DND-41 (cell line): ENCODE data around the gene KRTAP4-9.
"Not testable (repeated sequence)": the region's sequence is repeated elsewhere in the genome, so short reads cannot be mapped to it uniquely, and the experiment has no call there.

Experiments used
- ATAC-seq: fragments of 200-7000 bp; cut with Tn5 transposase; 3 replicates; pipeline ENCODE4 v1.9.1; 2021; ENCODE audit warnings: low read depth; ENCODE audit not compliant: insufficient read depth
- DNase-seq: peaks from one replicate; pipeline ENCODE4 v3.0.0-alpha.2; 2020
- H2AFZ ChIP-seq: 2 replicates; pipeline ENCODE4 v1.6.0; 2012; ENCODE audit warnings: low read depth, low read length
- H3K27ac ChIP-seq: 2 replicates; pipeline ENCODE4 v1.5.1; 2012; ENCODE audit warnings: low read length, inconsistent platforms
- H3K27me3 ChIP-seq: fragments of 200-600 bp; sonication (generic); 2 replicates; pipeline ENCODE4 v1.6.0; 2012; ENCODE audit warnings: low read length, mild to moderate bottlenecking, inconsistent platforms; ENCODE audit not compliant: insufficient read depth, poor library complexity
- H3K36me3 ChIP-seq: 2 replicates; pipeline ENCODE4 v1.5.1; 2012; ENCODE audit warnings: low read length, inconsistent platforms; ENCODE audit not compliant: insufficient read depth
- H3K4me1 ChIP-seq: 2 replicates; pipeline ENCODE4 v1.5.1; 2012; ENCODE audit warnings: mild to moderate bottlenecking, low read length; ENCODE audit not compliant: insufficient read depth
- H3K4me2 ChIP-seq: 2 replicates; pipeline ENCODE4 v1.6.0; 2012; ENCODE audit warnings: mild to moderate bottlenecking, moderate library complexity, low read length, inconsistent platforms; ENCODE audit not compliant: insufficient read depth
- H3K4me3 ChIP-seq, 2 experiments: fragments of 200-600 bp in 1 of 2; shearing (Covaris generic) in 1 of 2; 2 replicates each; pipeline ENCODE4 v1.5.1; 2012 to 2016; ENCODE audit warnings: inconsistent platforms in 2 of 2, low read length in 2 of 2, mild to moderate bottlenecking in 2 of 2, low read depth in 1 of 2, moderate library complexity in 1 of 2
- H3K79me2 ChIP-seq: 2 replicates; pipeline ENCODE4 v1.6.0; 2012; ENCODE audit warnings: low read length, inconsistent platforms; ENCODE audit not compliant: insufficient read depth
- H3K9ac ChIP-seq: 2 replicates; pipeline ENCODE4 v1.6.0; 2012; ENCODE audit warnings: low read depth, mild to moderate bottlenecking, inconsistent platforms, low read length, moderate library complexity
- H3K9me3 ChIP-seq: 2 replicates; pipeline ENCODE4 v1.5.1; 2012; ENCODE audit warnings: low read length, moderate library complexity, mild to moderate bottlenecking, inconsistent platforms; ENCODE audit not compliant: insufficient read depth, severe bottlenecking
- H4K20me1 ChIP-seq: 2 replicates; pipeline ENCODE4 v1.6.0; 2012; ENCODE audit warnings: low read length; ENCODE audit not compliant: insufficient read depth
- EZH2 ChIP-seq: IDR thresholded peaks from 3 replicates; pipeline ENCODE4 v1.6.1; 2012; ENCODE audit warnings: borderline replicate concordance, low read depth, mild to moderate bottlenecking, moderate library complexity, low read length, inconsistent platforms; ENCODE audit not compliant: severe bottlenecking
- TF ChIP-seq, protein P1 (sequence below): IDR thresholded peaks from 2 replicates; pipeline ENCODE4 v1.5.1; 2012; ENCODE audit warnings: borderline replicate concordance, low read length, moderate library complexity, mild to moderate bottlenecking; ENCODE audit not compliant: poor library complexity, severe bottlenecking; ENCODE audit errors: extremely low read depth

Gene KRTAP4-9

DNA sequence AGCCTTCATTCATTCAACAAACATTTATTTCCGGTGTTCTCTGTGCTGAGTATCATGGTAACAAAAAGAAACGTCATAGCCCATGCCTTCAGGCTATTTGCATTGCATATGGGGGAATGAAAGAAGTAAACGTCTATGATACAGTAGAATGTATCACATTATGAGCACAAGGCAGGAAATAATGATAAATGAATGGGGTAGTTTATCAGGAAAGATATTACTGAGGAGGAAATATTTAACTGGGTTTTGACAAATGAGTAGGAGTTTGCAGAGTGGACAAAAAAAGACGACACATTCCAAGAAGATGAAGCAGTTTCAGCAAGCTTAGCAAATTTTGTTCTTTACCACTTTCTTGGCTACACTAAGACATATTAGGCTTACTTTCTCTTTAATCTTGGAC, 22.6 kb upstream of the KRTAP4-9 start:
- H3K27me3 ChIP-seq, result no peaks in the 10 kb centered on the region
- H3K9ac ChIP-seq, result no peak overlapping the region
- no peaks in the 10 kb centered on the region for H3K79me2 ChIP-seq
- no peaks in the 10 kb centered on the region for H3K4me1 ChIP-seq
- H3K4me2 ChIP-seq, result no peak overlapping the region
- no peak overlapping the region for H3K4me3 ChIP-seq
- no peak overlapping the region for H3K27ac ChIP-seq
- H2AFZ ChIP-seq, result no peak overlapping the region
- no peaks in the 10 kb centered on the region for H4K20me1 ChIP-seq
- TF ChIP-seq, protein P1, sequence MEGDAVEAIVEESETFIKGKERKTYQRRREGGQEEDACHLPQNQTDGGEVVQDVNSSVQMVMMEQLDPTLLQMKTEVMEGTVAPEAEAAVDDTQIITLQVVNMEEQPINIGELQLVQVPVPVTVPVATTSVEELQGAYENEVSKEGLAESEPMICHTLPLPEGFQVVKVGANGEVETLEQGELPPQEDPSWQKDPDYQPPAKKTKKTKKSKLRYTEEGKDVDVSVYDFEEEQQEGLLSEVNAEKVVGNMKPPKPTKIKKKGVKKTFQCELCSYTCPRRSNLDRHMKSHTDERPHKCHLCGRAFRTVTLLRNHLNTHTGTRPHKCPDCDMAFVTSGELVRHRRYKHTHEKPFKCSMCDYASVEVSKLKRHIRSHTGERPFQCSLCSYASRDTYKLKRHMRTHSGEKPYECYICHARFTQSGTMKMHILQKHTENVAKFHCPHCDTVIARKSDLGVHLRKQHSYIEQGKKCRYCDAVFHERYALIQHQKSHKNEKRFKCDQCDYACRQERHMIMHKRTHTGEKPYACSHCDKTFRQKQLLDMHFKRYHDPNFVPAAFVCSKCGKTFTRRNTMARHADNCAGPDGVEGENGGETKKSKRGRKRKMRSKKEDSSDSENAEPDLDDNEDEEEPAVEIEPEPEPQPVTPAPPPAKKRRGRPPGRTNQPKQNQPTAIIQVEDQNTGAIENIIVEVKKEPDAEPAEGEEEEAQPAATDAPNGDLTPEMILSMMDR, result no peak
- no peak for TF ChIP-seq EZH2
- no peaks in the 10 kb centered on the region for H3K9me3 ChIP-seq
- DNase-seq (no peak), ATAC-seq (no peak)
- H3K36me3 ChIP-seq, result no peaks in the 10 kb centered on the region

DNA sequence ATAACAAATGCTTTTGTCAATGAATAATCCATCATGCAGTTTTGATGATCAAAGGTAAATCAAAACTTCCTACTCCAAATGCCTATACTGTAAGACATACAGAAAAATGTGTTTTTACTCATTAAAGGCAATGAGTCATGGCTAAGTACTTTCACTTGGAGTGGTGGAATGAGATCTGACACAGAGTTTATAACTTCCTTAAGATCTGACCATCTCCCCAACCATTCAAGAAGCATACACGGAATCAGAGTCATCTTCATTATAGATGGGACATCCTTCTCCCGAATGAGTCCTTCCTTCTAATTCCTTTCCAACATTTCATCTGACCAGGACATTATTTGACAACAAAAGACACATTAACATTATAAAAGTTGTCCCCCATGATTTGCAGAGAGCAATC, 21.8 kb upstream of the KRTAP4-9 start:
- not testable (repeated sequence) for DNase-seq, H3K27me3 ChIP-seq, H3K4me2 ChIP-seq, H2AFZ ChIP-seq, H3K79me2 ChIP-seq, H3K27ac ChIP-seq, H3K36me3 ChIP-seq, ATAC-seq, H3K4me1 ChIP-seq, H3K9me3 ChIP-seq, H3K9ac ChIP-seq, H4K20me1 ChIP-seq, H3K4me3 ChIP-seq

DNA sequence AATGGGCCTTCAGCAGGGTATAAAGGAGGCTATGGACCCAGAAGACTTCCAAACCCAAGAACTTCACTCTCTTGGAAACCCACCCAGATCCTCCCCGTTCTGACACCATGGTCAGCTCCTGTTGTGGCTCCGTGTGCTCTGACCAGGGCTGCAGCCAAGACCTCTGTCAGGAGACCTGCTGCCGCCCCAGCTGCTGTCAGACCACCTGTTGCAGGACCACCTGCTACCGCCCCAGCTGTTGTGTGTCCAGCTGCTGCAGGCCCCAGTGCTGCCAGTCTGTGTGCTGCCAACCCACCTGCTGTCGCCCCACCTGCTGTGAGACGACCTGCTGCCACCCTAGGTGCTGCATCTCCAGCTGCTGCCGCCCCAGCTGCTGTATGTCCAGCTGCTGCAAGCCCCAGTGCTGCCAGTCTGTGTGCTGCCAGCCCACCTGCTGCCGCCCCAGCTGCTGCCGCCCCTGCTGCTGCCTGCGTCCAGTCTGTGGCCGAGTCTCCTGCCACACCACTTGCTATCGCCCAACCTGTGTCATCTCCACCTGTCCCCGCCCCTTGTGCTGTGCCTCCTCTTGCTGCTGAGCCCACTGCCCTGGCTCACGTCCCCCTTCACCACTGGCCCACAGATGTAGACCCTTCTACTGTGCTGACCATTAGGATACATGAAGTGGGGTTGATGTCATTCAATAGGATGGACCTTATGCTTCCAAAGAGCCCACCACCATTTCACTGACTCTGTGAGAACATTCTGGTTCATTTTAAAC, 20.9 kb upstream of the KRTAP4-9 start, which contains the start of gene KRTAP4-7:
TSS of gene KRTAP4-7 (plus strand) at position 51 of the 757 bp plus-strand sequence. CDS start at position 108, 57 bp downstream.
- not testable (repeated sequence) for ATAC-seq, H2AFZ ChIP-seq, H3K4me1 ChIP-seq, H3K36me3 ChIP-seq, DNase-seq, H3K4me3 ChIP-seq, H3K4me2 ChIP-seq, H3K79me2 ChIP-seq, H3K27ac ChIP-seq, H4K20me1 ChIP-seq, H3K27me3 ChIP-seq, H3K9ac ChIP-seq, H3K9me3 ChIP-seq

DNA sequence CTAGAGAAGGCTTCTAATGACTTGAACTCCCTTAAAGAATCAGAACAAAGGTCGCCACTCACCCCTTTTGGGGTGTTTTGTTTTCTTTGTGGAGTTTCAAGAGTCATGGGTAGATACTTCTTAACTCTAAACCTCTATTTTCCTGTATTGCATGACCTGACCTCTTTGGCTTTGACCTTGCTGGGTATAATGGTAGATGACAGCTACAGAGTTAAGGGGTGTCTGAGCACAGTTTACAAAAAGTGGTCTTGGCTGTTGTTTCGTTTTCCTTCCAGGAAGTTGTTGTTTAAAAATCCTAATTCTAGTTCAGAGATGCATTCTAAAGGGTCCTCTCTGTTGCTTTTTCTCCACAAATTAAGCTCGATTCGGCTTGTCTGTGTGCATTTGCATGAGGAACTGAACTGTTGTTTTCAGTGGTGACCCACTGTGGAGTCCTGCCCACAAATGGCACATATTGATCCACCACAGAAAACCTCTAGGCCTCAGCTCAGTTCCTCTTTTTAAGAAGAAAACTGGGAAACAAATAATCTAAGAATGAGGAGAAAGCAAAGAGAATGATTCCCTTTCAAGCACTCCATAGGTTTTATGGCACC, 16.3 kb upstream of the KRTAP4-9 start:
- H2AFZ ChIP-seq, H4K20me1 ChIP-seq, H3K9ac ChIP-seq, ATAC-seq, H3K4me1 ChIP-seq, H3K79me2 ChIP-seq, H3K36me3 ChIP-seq, H3K27ac ChIP-seq, H3K4me2 ChIP-seq, DNase-seq, H3K9me3 ChIP-seq, H3K4me3 ChIP-seq, H3K27me3 ChIP-seq: not testable (repeated sequence)

DNA sequence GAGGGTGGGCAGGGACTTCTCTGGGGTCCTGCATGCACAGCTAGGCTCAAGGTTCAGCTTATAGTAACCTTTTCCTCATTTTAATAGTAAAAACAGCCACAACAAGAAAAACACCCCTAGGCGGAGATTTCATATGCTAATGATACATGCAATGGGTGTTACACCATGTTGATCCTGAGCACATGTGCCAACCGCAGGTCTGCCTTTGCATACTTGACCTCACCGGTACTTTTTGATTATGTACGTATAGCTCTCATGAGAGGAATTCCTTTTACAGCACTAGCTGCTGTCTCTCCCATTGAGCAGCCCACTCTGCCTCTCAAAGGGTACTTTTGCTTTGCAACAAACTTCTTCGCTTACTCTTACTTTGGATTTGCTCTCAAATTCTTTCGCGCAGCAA, 9.1 kb upstream of the KRTAP4-9 start:
- H2AFZ ChIP-seq, result no peak overlapping the region
- TF ChIP-seq, protein P1, result no peak
- TF ChIP-seq EZH2, result no peak
- ATAC-seq (no peak), DNase-seq (no peak)
- no peak overlapping the region for H3K4me3 ChIP-seq
- H3K4me1 ChIP-seq, result no peaks in the 10 kb centered on the region
- no peak overlapping the region for H3K4me2 ChIP-seq
- H3K9ac ChIP-seq, result no peak overlapping the region
- no peaks in the 10 kb centered on the region for H3K79me2 ChIP-seq
- H3K27ac ChIP-seq, result no peak overlapping the region
- H3K9me3 ChIP-seq, result no peaks in the 10 kb centered on the region
- H4K20me1 ChIP-seq, result no peaks in the 10 kb centered on the region
- no peaks in the 10 kb centered on the region for H3K27me3 ChIP-seq
- no peaks in the 10 kb centered on the region for H3K36me3 ChIP-seq
